ENCODE results near the gene DACH1. TPM values are rescaled to one million over a fixed set of nuclear protein-coding genes. Genes with fewer than 3 reads are reported as not detected.

The DACH1 gene
- total and polyA plus RNA-seq, 2 donors from 2014 or later: 5.3 to 10.4 TPM

DNA sequence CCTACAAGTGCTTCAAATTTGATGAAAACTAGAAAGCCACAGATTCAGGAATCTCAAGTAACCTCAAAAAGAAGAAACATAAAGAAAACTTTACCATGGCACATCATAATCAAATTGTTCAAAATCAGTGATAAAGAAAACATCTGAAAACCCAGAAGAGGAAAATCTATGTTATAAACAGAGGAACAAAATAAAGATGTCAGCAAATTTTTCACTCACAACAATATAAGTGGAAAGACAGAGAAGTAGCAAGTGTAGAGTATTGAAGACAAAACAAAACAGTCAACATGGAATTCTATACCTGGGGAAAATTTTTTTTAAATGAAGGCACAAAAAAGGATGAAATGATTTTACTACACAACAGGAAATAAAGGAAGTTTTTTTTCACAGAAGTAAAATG, 470.9 kb downstream of the DACH1 start:
- H3K9me3 ChIP-seq (ENCODE audit: control insufficient read depth in 2 of 3, insufficient read depth in 1 of 3, low read length in 3 of 3): no peaks in the 10 kb centered on the region
- H3K9ac ChIP-seq (ENCODE audit: low read length in 3 of 3): no peak overlapping the region
- H3K27ac ChIP-seq (ENCODE audit: low read depth in 2 of 2, low read length in 2 of 2): no peak overlapping the region
- intact Hi-C loops (cut with DNase I): no loop called here
- TF ChIP-seq, protein P1, sequence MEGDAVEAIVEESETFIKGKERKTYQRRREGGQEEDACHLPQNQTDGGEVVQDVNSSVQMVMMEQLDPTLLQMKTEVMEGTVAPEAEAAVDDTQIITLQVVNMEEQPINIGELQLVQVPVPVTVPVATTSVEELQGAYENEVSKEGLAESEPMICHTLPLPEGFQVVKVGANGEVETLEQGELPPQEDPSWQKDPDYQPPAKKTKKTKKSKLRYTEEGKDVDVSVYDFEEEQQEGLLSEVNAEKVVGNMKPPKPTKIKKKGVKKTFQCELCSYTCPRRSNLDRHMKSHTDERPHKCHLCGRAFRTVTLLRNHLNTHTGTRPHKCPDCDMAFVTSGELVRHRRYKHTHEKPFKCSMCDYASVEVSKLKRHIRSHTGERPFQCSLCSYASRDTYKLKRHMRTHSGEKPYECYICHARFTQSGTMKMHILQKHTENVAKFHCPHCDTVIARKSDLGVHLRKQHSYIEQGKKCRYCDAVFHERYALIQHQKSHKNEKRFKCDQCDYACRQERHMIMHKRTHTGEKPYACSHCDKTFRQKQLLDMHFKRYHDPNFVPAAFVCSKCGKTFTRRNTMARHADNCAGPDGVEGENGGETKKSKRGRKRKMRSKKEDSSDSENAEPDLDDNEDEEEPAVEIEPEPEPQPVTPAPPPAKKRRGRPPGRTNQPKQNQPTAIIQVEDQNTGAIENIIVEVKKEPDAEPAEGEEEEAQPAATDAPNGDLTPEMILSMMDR (IDR thresholded peaks at IDR 0.05; ENCODE audit: borderline replicate concordance, extremely low read depth, insufficient read depth): no peak
- no peaks in the 10 kb centered on the region for H3K4me1 ChIP-seq (ENCODE audit: control insufficient read depth in 2 of 3, insufficient read depth in 2 of 3, low read depth in 1 of 3, low read length in 3 of 3)
- DNase-seq: no peak
- H3K36me3 ChIP-seq (ENCODE audit: control insufficient read depth in 2 of 3, insufficient read depth in 3 of 3, low read length in 3 of 3): no peaks in the 10 kb centered on the region
- H3K4me3 ChIP-seq (ENCODE audit: low read length in 3 of 3): no peak overlapping the region
- no peaks in the 10 kb centered on the region for H3K27me3 ChIP-seq (ENCODE audit: control insufficient read depth, insufficient read depth, low read length)
- no peak for FAIRE-seq

DNA sequence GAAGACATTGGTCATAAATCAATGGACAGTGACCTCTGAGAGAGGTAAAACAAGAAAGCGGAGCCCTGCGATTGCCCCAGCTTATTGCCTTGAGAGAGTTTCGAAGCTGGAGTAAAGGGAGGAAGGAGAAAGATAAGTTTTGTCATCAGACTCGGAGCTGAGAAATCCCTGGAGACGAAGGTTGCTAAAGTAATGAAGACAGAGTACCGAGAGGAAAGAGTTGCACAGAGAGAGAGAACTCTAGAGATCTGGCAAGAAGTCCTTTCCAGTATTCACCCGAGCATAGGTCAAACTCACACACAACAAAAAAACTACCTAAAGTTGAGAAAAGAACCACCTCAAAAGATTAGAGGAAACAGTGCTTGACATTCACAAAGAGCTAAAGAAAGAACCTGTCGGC, 472.0 kb downstream of the DACH1 start:
- no peak overlapping the region for H3K9ac ChIP-seq (ENCODE audit: low read length in 3 of 3)

DNA sequence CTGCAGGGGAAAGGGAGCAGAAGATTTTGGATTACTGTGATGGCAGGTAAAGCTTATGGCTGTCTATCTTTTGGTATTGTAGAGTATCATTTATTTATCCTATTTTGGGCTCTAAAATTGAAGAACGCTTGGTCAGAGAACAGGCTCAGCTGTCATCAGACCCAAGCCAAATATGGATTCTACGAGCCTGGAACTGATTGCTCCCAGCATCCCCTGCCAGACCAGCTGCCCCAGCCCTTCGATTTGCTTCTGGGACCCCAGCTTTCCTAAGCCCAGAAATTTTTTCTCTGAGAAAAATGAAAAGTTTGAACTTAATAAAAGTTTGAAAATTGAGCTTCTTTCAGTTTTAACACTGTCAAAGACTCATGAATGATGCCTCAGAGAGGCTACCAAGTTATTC, 472.8 kb downstream of the DACH1 start:
- Histone ChIP-seq H3K9me3 (ENCODE audit: control insufficient read depth in 2 of 3, insufficient read depth in 1 of 3, low read length in 3 of 3) (no peaks in the 10 kb centered on the region), H3K27me3 (ENCODE audit: control insufficient read depth, insufficient read depth, low read length) (no peaks in the 10 kb centered on the region), H3K4me1 (ENCODE audit: control insufficient read depth in 2 of 3, insufficient read depth in 2 of 3, low read depth in 1 of 3, low read length in 3 of 3) (no peaks in the 10 kb centered on the region), H3K27ac (ENCODE audit: low read depth in 2 of 2, low read length in 2 of 2) (no peak overlapping the region), H3K36me3 (ENCODE audit: control insufficient read depth in 2 of 3, insufficient read depth in 3 of 3, low read length in 3 of 3) (no peaks in the 10 kb centered on the region), H3K9ac (ENCODE audit: low read length in 3 of 3) (no peak overlapping the region), H3K4me3 (ENCODE audit: low read length in 3 of 3) (no peak overlapping the region)
- FAIRE-seq: no peak
- DNase-seq: no peak
- intact Hi-C loops (cut with DNase I): no loop called here
- TF ChIP-seq, protein P1 (IDR thresholded peaks at IDR 0.05; ENCODE audit: borderline replicate concordance, extremely low read depth, insufficient read depth): no peak

More for the DNA sequence above, 472.0 kb downstream of the DACH1 start:
- Histone ChIP-seq H3K4me3 (ENCODE audit: low read length in 3 of 3) (peak overlapping the region in 1 of 3 donors; percentile 19), H3K9me3 (ENCODE audit: control insufficient read depth in 2 of 3, insufficient read depth in 1 of 3, low read length in 3 of 3) (no peaks in the 10 kb centered on the region), H3K27me3 (ENCODE audit: control insufficient read depth, insufficient read depth, low read length) (no peaks in the 10 kb centered on the region), H3K27ac (ENCODE audit: low read depth in 2 of 2, low read length in 2 of 2) (no peak overlapping the region), H3K36me3 (ENCODE audit: control insufficient read depth in 2 of 3, insufficient read depth in 3 of 3, low read length in 3 of 3) (no peaks in the 10 kb centered on the region), H3K4me1 (ENCODE audit: control insufficient read depth in 2 of 3, insufficient read depth in 2 of 3, low read depth in 1 of 3, low read length in 3 of 3) (no peaks in the 10 kb centered on the region)
- FAIRE-seq (no peak), DNase-seq (no peak)
- TF ChIP-seq, protein P1 (IDR thresholded peaks at IDR 0.05; ENCODE audit: borderline replicate concordance, extremely low read depth, insufficient read depth): no peak
- intact Hi-C loops (cut with DNase I): no loop called here
